GM23248 (cell line): ENCODE results near the gene RMDN3. TPM values are rescaled to one million over a fixed set of nuclear protein-coding genes. Genes with fewer than 3 reads are reported as not detected.

Experiments used
- DNase-seq: peaks from one replicate; pipeline ENCODE4 v3.0.0-alpha.2; 2015
- H2AFZ ChIP-seq: fragments of 200-600 bp; sonication (generic); 2 replicates; pipeline ENCODE4 v1.6.1; 2016; ENCODE audit warnings: antibody characterized with exemption
- H3F3A ChIP-seq: fragments of 200-600 bp; sonication (generic); 2 replicates; pipeline ENCODE4 v1.6.1; 2016; ENCODE audit warnings: mild to moderate bottlenecking, antibody characterized with exemption, mixed run types; ENCODE audit not compliant: insufficient read depth
- H3K27ac ChIP-seq: fragments of 200-600 bp; sonication (generic); 2 replicates; pipeline ENCODE4 v1.5.1; 2016; ENCODE audit warnings: mild to moderate bottlenecking
- H3K27me3 ChIP-seq: fragments of 200-600 bp; sonication (generic); replicated peaks from 2 replicates; pipeline ENCODE4 v1.6.1; 2016; ENCODE audit warnings: mild to moderate bottlenecking; ENCODE audit not compliant: insufficient read depth
- H3K36me3 ChIP-seq: fragments of 200-600 bp; sonication (generic); 2 replicates; pipeline ENCODE4 v1.6.1; 2016; ENCODE audit warnings: low read depth, mild to moderate bottlenecking
- H3K4me1 ChIP-seq: fragments of 200-600 bp; sonication (generic); 2 replicates; pipeline ENCODE4 v1.6.1; 2016; ENCODE audit warnings: mild to moderate bottlenecking; ENCODE audit not compliant: insufficient read depth
- H3K4me2 ChIP-seq: fragments of 200-600 bp; sonication (generic); one replicate; pipeline ENCODE4 v1.6.1; 2016; ENCODE audit warnings: mild to moderate bottlenecking; ENCODE audit not compliant: unreplicated experiment
- H3K4me3 ChIP-seq: fragments of 200-600 bp; sonication (generic); 2 replicates; pipeline ENCODE4 v1.5.1; 2016; ENCODE audit warnings: mild to moderate bottlenecking
- H3K79me2 ChIP-seq: fragments of 200-600 bp; sonication (generic); 2 replicates; pipeline ENCODE4 v1.6.1; 2016; ENCODE audit warnings: mild to moderate bottlenecking; ENCODE audit not compliant: insufficient read depth
- H3K9ac ChIP-seq: fragments of 200-600 bp; sonication (generic); 2 replicates; pipeline ENCODE4 v1.6.1; 2016; ENCODE audit warnings: mild to moderate bottlenecking
- H3K9me2 ChIP-seq: fragments of 200-600 bp; sonication (generic); 2 replicates; pipeline ENCODE4 v1.6.1; 2016; ENCODE audit warnings: mixed run types, mild to moderate bottlenecking, moderate library complexity; ENCODE audit not compliant: insufficient read depth
- H3K9me3 ChIP-seq: fragments of 200-600 bp; sonication (generic); one replicate; pipeline ENCODE4 v1.6.1; 2017; ENCODE audit warnings: low read depth
- H4K20me1 ChIP-seq: fragments of 200-600 bp; sonication (generic); 2 replicates; pipeline ENCODE4 v1.6.0; 2016; ENCODE audit not compliant: insufficient read depth
- EZH2 ChIP-seq: fragments of 200-600 bp; sonication (generic); IDR thresholded peaks from 2 replicates; pipeline ENCODE4 v1.6.1; 2018; ENCODE audit warnings: antibody characterized with exemption, mild to moderate bottlenecking; ENCODE audit not compliant: insufficient read depth, poor library complexity, severe bottlenecking
- EZH2phosphoT487 ChIP-seq: fragments of 200-600 bp; sonication (generic); IDR thresholded peaks from 2 replicates; pipeline ENCODE4 v1.6.1; 2018; ENCODE audit warnings: antibody characterized with exemption, moderate library complexity, mild to moderate bottlenecking, low read depth; ENCODE audit not compliant: insufficient read depth
- WGBS, 2 experiments: methylation state at CpG; one replicate each; pipeline ENCODE4 v1.1.6; 2015 to 2017; ENCODE audit warnings: low lambda C conversion rate in 2 of 2, low coverage in 1 of 2; ENCODE audit errors: missing lambda C conversion rate in 2 of 2; 5-methylcytosine and 5-hydroxymethylcytosine counted together
- in situ Hi-C: fragments of 300-500 bp; cut with MboI; formaldehyde crosslinking; loops from 2 replicates; pipeline ENCODE4 v1.15.0; 2020
- polyA plus RNA-seq: library from polyadenylated mRNA; unstranded; fragments of >200 nt; fragmentation: Nextera tagmentation; extraction: Ambion mirVana; gene quantifications from 2 replicates; pipeline ENCODE4 v1.2.1, GENCODE V29; 2016
- total RNA-seq: library from RNA; depleted of rRNA; stranded (reverse); fragments of >200 nt; shearing (Covaris generic); gene quantifications from 2 replicates; pipeline ENCODE4 v1.2.3, GENCODE V29; 2014

RMDN3 gene
- total and polyA plus RNA-seq, 2 experiments from 2014 or later: 25.9 to 41.4 TPM

DNA sequence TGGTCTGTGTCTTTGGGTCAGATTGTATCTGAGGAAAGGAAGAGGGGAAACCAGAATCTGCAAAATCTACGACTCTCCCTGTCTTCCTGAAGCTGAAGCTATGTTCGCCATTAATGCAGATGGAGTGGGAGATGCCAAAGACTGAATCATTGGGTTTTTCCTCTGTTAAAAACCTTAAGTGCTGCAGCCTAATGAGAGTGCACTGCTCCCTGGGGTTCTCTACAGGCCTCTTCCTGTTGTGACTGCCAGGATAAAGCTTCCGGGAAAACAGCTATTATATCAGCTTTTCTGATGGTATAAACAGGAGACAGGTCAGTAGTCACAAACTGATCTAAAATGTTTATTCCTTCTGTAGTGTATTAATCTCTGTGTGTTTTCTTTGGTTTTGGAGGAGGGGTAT is 24.0 kb downstream of the RMDN3 start:
- Histone ChIP-seq H3K9me2 (no peaks in the 10 kb centered on the region), H3F3A (0 out of 2 replicates have a peak, but pooled peaks cover 3% of the 10 kb centered on the region), H3K36me3 (peaks cover 26% of the 10 kb centered on the region), H3K27ac (no peak overlapping the region), H3K79me2 (no peaks in the 10 kb centered on the region), H3K9ac (no peak overlapping the region), H3K4me1 (no peaks in the 10 kb centered on the region), H3K27me3 (no peaks in the 10 kb centered on the region), H3K4me3 (no peak overlapping the region), H3K9me3 (no peaks in the 10 kb centered on the region), H4K20me1 (no peaks in the 10 kb centered on the region), H2AFZ (no peak overlapping the region), H3K4me2 (no peak overlapping the region)
- in situ Hi-C loops: no loop called here
- WGBS, 2 experiments: 84 to 89% methylated on average over 3 of the region's 3 CpGs
- TF ChIP-seq EZH2phosphoT487: no peak
- TF ChIP-seq EZH2: no peak
- DNase-seq: no peak

DNA sequence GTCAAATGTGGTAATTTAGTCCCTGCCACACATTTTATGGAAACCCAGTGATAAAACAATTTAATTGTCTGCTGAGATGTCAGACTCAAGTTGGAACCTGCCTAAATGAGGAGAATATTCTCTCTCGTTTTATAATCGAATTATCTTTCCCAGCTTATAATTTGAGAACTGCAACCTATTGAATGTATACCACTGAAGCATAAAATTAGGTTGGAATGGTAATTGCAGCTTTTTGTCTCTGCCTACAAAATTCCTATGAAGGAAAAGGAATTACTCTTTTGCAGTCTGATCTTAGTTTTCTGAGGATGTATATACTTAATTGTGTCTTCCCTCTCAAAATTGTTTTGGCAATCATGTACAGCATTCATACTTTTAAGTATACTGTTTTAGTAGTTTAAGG is 31.1 kb downstream of the RMDN3 start:
- in situ Hi-C loops: no loop called here

GRCh38 chr15:40722934-40723333 is 32.1 kb downstream of the RMDN3 start:
- DNase-seq: peak; percentile 39
- no peak overlapping the region for H2AFZ ChIP-seq
- no peaks in the 10 kb centered on the region for H3K9me3 ChIP-seq
- no peaks in the 10 kb centered on the region for H3K27me3 ChIP-seq
- H3F3A ChIP-seq: peaks cover 14% of the 10 kb centered on the region; the same call in 1 of the 2 replicates
- no peak overlapping the region for H3K9ac ChIP-seq
- no peaks in the 10 kb centered on the region for H4K20me1 ChIP-seq
- no peak overlapping the region for H3K4me2 ChIP-seq
- H3K4me3 ChIP-seq: no peak overlapping the region
- no peaks in the 10 kb centered on the region for H3K9me2 ChIP-seq
- 92 to 95% methylated on average over 2 of the region's 2 CpGs for WGBS, 2 experiments
- in situ Hi-C loops: no loop called here
- no peaks in the 10 kb centered on the region for H3K79me2 ChIP-seq
- H3K36me3 ChIP-seq: peaks cover 6% of the 10 kb centered on the region; the same call in 1 of the 2 replicates
- 0 out of 2 replicates have a peak, but pooled peaks cover 6% of the 10 kb centered on the region for H3K4me1 ChIP-seq
- H3K27ac ChIP-seq: no peak overlapping the region
- TF ChIP-seq EZH2phosphoT487: no peak
- TF ChIP-seq EZH2: no peak

More for the DNA sequence above, 31.1 kb downstream of the RMDN3 start:
- 0 out of 2 replicates have a peak, but pooled peaks cover 6% of the 10 kb centered on the region for H3K4me1 ChIP-seq
- H3K9ac ChIP-seq: no peak overlapping the region
- H3K27ac ChIP-seq: no peak overlapping the region
- H3K79me2 ChIP-seq: no peaks in the 10 kb centered on the region
- H3K36me3 ChIP-seq: peaks cover 6% of the 10 kb centered on the region; the same call in 1 of the 2 replicates
- H2AFZ ChIP-seq: no peak overlapping the region
- no peaks in the 10 kb centered on the region for H3K9me2 ChIP-seq
- no peaks in the 10 kb centered on the region for H3K27me3 ChIP-seq
- H3K4me3 ChIP-seq: no peak overlapping the region
- no peak for TF ChIP-seq EZH2phosphoT487
- no peak for TF ChIP-seq EZH2
- no peak for DNase-seq
- no peaks in the 10 kb centered on the region for H4K20me1 ChIP-seq
- H3K4me2 ChIP-seq: no peak overlapping the region
- H3K9me3 ChIP-seq: no peaks in the 10 kb centered on the region
- peaks cover 14% of the 10 kb centered on the region; the same call in 1 of the 2 replicates for H3F3A ChIP-seq
- WGBS, 2 experiments: 85% methylated on average over 2 of the region's 2 CpGs

- in situ Hi-C loops: no loop called here
- Histone ChIP-seq H3K9ac (no peak overlapping the region), H4K20me1 (no peaks in the 10 kb centered on the region), H3K4me2 (no peak overlapping the region), H2AFZ (no peak overlapping the region), H3K4me3 (no peak overlapping the region), H3K36me3 (peaks cover 6% of the 10 kb centered on the region; the same call in 1 of the 2 replicates), H3K9me2 (no peaks in the 10 kb centered on the region), H3K79me2 (no peaks in the 10 kb centered on the region), H3K27ac (no peak overlapping the region), H3K4me1 (0 out of 2 replicates have a peak, but pooled peaks cover 6% of the 10 kb centered on the region), H3K9me3 (no peaks in the 10 kb centered on the region), H3F3A (peaks cover 14% of the 10 kb centered on the region; the same call in 1 of the 2 replicates), H3K27me3 (no peaks in the 10 kb centered on the region)
- WGBS, 2 experiments: 95% methylated on average over 4 of the region's 4 CpGs
- TF ChIP-seq EZH2: no peak
- no peak for TF ChIP-seq EZH2phosphoT487
- no peak for DNase-seq
Measured at GRCh38 chr15:40722354-40722753, 32.7 kb downstream of the RMDN3 start.
